HepG2 (cell line): ENCODE measurements around the gene FAM163B. TPM values are rescaled to one million over a fixed set of nuclear protein-coding genes. Genes with fewer than 3 reads are reported as not detected.

Experiments
- ARNT2 ChIP-seq: sonication (generic); formaldehyde crosslinking; IDR thresholded peaks from 2 replicates; pipeline ENCODE4 v1.8.0; 2022; ENCODE audit warnings: mild to moderate bottlenecking, low read depth, missing genetic modification reagents, moderate library complexity
- HES4 ChIP-seq: sonication (generic); formaldehyde crosslinking; IDR thresholded peaks from 2 replicates; pipeline ENCODE4 v1.9.0; 2021; ENCODE audit warnings: mild to moderate bottlenecking, missing genetic modification reagents, borderline replicate concordance
- NONO ChIP-seq, 2 experiments: fragments of 450-650 bp in 1 of 2; sonication (generic) in 1 of 2; formaldehyde crosslinking in 1 of 2; IDR thresholded peaks in 1 of 2; conservative IDR thresholded peaks in 1 of 2; 2 replicates each; pipeline versions ENCODE4 v1.6.1 to v1.8.0; 2017 to 2022; ENCODE audit warnings: mild to moderate bottlenecking in 1 of 2, missing genetic modification reagents in 1 of 2, moderate library complexity in 1 of 2
- PHF8 ChIP-seq: sonication (generic); formaldehyde crosslinking; IDR thresholded peaks from 2 replicates; pipeline ENCODE4 v1.5.0; 2020; ENCODE audit warnings: missing genetic modification reagents
- SPEN ChIP-seq: sonication (generic); formaldehyde crosslinking; IDR thresholded peaks from 2 replicates; pipeline ENCODE4 v1.5.1; 2020; ENCODE audit warnings: low read depth, mild to moderate bottlenecking, missing genetic modification reagents
- YEATS4 ChIP-seq: sonication (generic); formaldehyde crosslinking; IDR thresholded peaks from 2 replicates; pipeline ENCODE4 v1.4.0; 2020; ENCODE audit warnings: missing genetic modification reagents, borderline replicate concordance
- ZBTB39 ChIP-seq: sonication (generic); formaldehyde crosslinking; IDR thresholded peaks from 2 replicates; pipeline ENCODE4 v1.5.0; 2020; ENCODE audit warnings: missing genetic modification reagents
- ZGPAT ChIP-seq: IDR thresholded peaks from 2 replicates; pipeline ENCODE4 v1.6.1; 2016; ENCODE audit warnings: mild to moderate bottlenecking
- ZNF251 ChIP-seq: sonication (generic); formaldehyde crosslinking; IDR thresholded peaks from 2 replicates; pipeline ENCODE4 v1.9.0; 2021; ENCODE audit warnings: mild to moderate bottlenecking, missing genetic modification reagents
- polyA plus RNA-seq, 8 experiments: library from polyadenylated mRNA; depleted of rRNA in 3 of 8; stranded (reverse) in 7 of 8; unstranded in 1 of 8; fragments of >200 nt; fragmentation: Illumina TruSeq in 4 of 8; extraction: Trizol in 4 of 8; gene quantifications; 2 replicates each; pipeline versions ENCODE4 v1.2.1 to v1.2.3, GENCODE V29; 2011 to 2016; ENCODE audit warnings: low read depth in 4 of 8, missing spikeins in 1 of 8, mixed read lengths in 1 of 8; ENCODE audit not compliant: insufficient read depth in 1 of 8
- total RNA-seq, 5 experiments: library from RNA; depleted of rRNA; stranded (reverse); fragments of >200 nt; fragmentation: Illumina TruSeq; extraction: Trizol; gene quantifications; 2 replicates each; pipeline ENCODE4 v1.2.3, GENCODE V29; 2016; ENCODE audit warnings: low read depth in 1 of 5
- TF ChIP-seq, protein P1 (sequence below): sonication (generic); formaldehyde crosslinking; IDR thresholded peaks from 2 replicates; pipeline ENCODE4 v1.4.0; 2020; ENCODE audit warnings: missing genetic modification reagents, borderline replicate concordance
- TF ChIP-seq, protein P2 (sequence below): sonication (generic); formaldehyde crosslinking; IDR thresholded peaks from 2 replicates; pipeline ENCODE4 v1.8.1; 2023; ENCODE audit warnings: mild to moderate bottlenecking, missing genetic modification reagents
- TF ChIP-seq, protein P3 (sequence below): sonication (generic); formaldehyde crosslinking; IDR thresholded peaks from 2 replicates; pipeline ENCODE4 v1.4.0; 2020; ENCODE audit warnings: mild to moderate bottlenecking, missing genetic modification reagents
- TF ChIP-seq, protein P4 (sequence below): IDR thresholded peaks from 2 replicates; pipeline ENCODE4 v1.6.1; 2012; ENCODE audit warnings: inconsistent platforms

Gene FAM163B
- total and polyA plus RNA-seq, 2 of the 13 experiments (the other 11 are each of a cell fraction or from before 2014, with no cell fraction given), result not detected

DNA sequence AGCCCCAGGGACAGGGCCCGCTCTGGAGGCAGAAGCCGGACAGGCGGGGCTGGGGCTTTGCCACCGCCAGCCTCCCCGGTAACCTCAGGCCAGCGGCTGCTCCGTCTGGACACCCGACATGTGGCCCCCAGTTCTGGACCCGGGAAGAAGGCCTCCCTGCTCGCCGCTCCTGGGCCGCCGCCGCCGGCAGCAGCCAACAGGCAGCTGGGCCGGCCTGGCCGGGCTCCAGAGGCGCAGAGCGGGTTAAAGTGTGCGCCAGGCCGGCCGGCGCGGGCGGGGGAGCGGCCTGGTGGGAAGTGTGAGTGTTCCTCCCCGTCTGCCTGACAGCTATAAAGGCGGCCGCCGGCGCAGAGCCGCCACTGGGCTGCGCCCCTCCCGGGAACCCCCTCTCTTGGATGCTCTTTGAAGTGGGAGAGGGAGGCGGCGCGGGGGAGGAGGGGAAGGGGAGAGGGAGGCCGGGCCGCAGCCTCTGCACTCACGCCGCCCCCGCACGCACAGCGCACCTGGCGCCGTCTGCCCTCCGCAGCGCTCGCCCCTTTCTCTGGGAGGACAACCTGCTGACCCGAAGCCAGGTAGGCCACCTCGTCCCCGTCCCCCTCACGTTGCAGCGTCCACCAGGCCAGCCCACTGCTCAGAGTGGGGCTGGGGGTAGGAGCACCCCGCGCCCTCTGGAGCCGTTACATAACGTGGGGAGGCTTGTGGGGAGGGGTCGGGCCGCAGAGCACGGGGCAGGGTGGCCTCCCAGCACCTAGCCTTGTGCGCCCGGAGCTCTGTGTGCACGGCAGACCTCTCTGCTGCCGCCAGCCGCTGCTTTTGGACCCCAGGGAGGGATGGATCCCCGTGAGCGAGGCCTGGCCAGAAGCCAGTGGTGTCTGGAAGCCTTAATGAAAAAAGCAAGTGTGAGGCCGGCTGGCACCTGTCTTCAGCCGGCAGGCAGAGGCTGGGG is 74.6 kb downstream of the FAM163B start, which contains the start of gene ADAMTSL2 (continued):
- TF ChIP-seq, protein P1, sequence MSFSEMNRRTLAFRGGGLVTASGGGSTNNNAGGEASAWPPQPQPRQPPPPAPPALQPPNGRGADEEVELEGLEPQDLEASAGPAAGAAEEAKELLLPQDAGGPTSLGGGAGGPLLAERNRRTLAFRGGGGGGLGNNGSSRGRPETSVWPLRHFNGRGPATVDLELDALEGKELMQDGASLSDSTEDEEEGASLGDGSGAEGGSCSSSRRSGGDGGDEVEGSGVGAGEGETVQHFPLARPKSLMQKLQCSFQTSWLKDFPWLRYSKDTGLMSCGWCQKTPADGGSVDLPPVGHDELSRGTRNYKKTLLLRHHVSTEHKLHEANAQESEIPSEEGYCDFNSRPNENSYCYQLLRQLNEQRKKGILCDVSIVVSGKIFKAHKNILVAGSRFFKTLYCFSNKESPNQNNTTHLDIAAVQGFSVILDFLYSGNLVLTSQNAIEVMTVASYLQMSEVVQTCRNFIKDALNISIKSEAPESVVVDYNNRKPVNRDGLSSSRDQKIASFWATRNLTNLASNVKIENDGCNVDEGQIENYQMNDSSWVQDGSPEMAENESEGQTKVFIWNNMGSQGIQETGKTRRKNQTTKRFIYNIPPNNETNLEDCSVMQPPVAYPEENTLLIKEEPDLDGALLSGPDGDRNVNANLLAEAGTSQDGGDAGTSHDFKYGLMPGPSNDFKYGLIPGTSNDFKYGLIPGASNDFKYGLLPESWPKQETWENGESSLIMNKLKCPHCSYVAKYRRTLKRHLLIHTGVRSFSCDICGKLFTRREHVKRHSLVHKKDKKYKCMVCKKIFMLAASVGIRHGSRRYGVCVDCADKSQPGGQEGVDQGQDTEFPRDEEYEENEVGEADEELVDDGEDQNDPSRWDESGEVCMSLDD, result 0 out of 2 replicates have a peak, but pooled peaks have one; percentile 31
- TF ChIP-seq ZGPAT (CRISPR knock-in tag) (peak; percentile 37; the same call in 1 of the 2 replicates), PHF8 (CRISPR knock-in tag) (peak; percentile 40), ZNF251 (CRISPR knock-in tag) (no peak), ZBTB39 (CRISPR knock-in tag) (0 out of 2 replicates have a peak, but pooled peaks have one; percentile 33), HES4 (CRISPR knock-in tag) (peak; percentile 53; the same call in 1 of the 2 replicates), SPEN (CRISPR knock-in tag) (peak; percentile 51), NONO (IDR thresholded peaks at IDR 0.05) (no peak), NONO (CRISPR knock-in tag; conservative IDR thresholded peaks at IDR 0.05) (peak; percentile 9; the same call in 1 of the 2 replicates), YEATS4 (CRISPR knock-in tag) (0 out of 2 replicates have a peak, but pooled peaks have one; percentile 38), ARNT2 (0 out of 2 replicates have a peak, but pooled peaks have one; percentile 32)
- TF ChIP-seq, protein P2, sequence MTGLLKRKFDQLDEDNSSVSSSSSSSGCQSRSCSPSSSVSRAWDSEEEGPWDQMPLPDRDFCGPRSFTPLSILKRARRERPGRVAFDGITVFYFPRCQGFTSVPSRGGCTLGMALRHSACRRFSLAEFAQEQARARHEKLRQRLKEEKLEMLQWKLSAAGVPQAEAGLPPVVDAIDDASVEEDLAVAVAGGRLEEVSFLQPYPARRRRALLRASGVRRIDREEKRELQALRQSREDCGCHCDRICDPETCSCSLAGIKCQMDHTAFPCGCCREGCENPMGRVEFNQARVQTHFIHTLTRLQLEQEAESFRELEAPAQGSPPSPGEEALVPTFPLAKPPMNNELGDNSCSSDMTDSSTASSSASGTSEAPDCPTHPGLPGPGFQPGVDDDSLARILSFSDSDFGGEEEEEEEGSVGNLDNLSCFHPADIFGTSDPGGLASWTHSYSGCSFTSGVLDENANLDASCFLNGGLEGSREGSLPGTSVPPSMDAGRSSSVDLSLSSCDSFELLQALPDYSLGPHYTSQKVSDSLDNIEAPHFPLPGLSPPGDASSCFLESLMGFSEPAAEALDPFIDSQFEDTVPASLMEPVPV (CRISPR knock-in tag), result 0 out of 2 replicates have a peak, but pooled peaks have one; percentile 14
- TF ChIP-seq, protein P3, sequence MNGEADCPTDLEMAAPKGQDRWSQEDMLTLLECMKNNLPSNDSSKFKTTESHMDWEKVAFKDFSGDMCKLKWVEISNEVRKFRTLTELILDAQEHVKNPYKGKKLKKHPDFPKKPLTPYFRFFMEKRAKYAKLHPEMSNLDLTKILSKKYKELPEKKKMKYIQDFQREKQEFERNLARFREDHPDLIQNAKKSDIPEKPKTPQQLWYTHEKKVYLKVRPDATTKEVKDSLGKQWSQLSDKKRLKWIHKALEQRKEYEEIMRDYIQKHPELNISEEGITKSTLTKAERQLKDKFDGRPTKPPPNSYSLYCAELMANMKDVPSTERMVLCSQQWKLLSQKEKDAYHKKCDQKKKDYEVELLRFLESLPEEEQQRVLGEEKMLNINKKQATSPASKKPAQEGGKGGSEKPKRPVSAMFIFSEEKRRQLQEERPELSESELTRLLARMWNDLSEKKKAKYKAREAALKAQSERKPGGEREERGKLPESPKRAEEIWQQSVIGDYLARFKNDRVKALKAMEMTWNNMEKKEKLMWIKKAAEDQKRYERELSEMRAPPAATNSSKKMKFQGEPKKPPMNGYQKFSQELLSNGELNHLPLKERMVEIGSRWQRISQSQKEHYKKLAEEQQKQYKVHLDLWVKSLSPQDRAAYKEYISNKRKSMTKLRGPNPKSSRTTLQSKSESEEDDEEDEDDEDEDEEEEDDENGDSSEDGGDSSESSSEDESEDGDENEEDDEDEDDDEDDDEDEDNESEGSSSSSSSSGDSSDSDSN (CRISPR knock-in tag), result peak; percentile 64; the same call in 1 of the 2 replicates
- TF ChIP-seq, protein P4, sequence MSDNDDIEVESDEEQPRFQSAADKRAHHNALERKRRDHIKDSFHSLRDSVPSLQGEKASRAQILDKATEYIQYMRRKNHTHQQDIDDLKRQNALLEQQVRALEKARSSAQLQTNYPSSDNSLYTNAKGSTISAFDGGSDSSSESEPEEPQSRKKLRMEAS, result peak; percentile 33; the same call in 1 of the 2 replicates
